Uterus (tissue), 2 donors: Measurements from ENCODE around the gene TBCD.

Source experiments
- POLR2A ChIP-seq, 2 donors: fragments of 450-650 bp; IDR thresholded peaks; one replicate each; pipeline ENCODE4 v1.6.1; 2016; ENCODE audit warnings: antibody characterized with exemption in 2 of 2, mild to moderate bottlenecking in 1 of 2, moderate library complexity in 1 of 2
- TF ChIP-seq, protein P1 (sequence below), 4 experiments: fragments of 200-600 bp in 2 of 4; fragments of 450-650 bp in 2 of 4; sonication (generic) in 2 of 4; IDR thresholded peaks; one replicate each; pipeline ENCODE4 v1.5.1; 2016 to 2019; ENCODE audit warnings: antibody characterized with exemption in 4 of 4, mild to moderate bottlenecking in 2 of 4, moderate library complexity in 1 of 4

GRCh38 chr17:82972836-82973372 lies 221.0 kb downstream of the TBCD start:
- TF ChIP-seq, protein P1, sequence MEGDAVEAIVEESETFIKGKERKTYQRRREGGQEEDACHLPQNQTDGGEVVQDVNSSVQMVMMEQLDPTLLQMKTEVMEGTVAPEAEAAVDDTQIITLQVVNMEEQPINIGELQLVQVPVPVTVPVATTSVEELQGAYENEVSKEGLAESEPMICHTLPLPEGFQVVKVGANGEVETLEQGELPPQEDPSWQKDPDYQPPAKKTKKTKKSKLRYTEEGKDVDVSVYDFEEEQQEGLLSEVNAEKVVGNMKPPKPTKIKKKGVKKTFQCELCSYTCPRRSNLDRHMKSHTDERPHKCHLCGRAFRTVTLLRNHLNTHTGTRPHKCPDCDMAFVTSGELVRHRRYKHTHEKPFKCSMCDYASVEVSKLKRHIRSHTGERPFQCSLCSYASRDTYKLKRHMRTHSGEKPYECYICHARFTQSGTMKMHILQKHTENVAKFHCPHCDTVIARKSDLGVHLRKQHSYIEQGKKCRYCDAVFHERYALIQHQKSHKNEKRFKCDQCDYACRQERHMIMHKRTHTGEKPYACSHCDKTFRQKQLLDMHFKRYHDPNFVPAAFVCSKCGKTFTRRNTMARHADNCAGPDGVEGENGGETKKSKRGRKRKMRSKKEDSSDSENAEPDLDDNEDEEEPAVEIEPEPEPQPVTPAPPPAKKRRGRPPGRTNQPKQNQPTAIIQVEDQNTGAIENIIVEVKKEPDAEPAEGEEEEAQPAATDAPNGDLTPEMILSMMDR (IDR thresholded peaks at IDR 0.05) = no peak
- TF ChIP-seq POLR2A (IDR thresholded peaks at IDR 0.05) = no peak
